KOPT-K1 (cell line): ENCODE results near the gene RBMS1.

ENCODE experiments used
- H3K27ac ChIP-seq: fragments of 200-600 bp; sonication (generic); 2 replicates; pipeline ENCODE4 v1.5.1; 2016; ENCODE audit warnings: antibody characterized with exemption, mild to moderate bottlenecking, low read depth, low read length; ENCODE audit not compliant: poor library complexity, severe bottlenecking
- H3K36me3 ChIP-seq: fragments of 200-600 bp; sonication (generic); 2 replicates; pipeline ENCODE4 v1.5.1; 2017; ENCODE audit warnings: antibody characterized with exemption, mild to moderate bottlenecking, low read length, moderate library complexity; ENCODE audit not compliant: insufficient read depth
- H3K9me3 ChIP-seq: fragments of 200-600 bp; sonication (generic); 2 replicates; pipeline ENCODE4 v1.5.1; 2017; ENCODE audit warnings: antibody characterized with exemption, low read length, mild to moderate bottlenecking; ENCODE audit not compliant: insufficient read depth, poor library complexity, severe bottlenecking

Gene RBMS1, protein sequence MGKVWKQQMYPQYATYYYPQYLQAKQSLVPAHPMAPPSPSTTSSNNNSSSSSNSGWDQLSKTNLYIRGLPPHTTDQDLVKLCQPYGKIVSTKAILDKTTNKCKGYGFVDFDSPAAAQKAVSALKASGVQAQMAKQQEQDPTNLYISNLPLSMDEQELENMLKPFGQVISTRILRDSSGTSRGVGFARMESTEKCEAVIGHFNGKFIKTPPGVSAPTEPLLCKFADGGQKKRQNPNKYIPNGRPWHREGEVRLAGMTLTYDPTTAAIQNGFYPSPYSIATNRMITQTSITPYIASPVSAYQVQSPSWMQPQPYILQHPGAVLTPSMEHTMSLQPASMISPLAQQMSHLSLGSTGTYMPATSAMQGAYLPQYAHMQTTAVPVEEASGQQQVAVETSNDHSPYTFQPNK

DNA sequence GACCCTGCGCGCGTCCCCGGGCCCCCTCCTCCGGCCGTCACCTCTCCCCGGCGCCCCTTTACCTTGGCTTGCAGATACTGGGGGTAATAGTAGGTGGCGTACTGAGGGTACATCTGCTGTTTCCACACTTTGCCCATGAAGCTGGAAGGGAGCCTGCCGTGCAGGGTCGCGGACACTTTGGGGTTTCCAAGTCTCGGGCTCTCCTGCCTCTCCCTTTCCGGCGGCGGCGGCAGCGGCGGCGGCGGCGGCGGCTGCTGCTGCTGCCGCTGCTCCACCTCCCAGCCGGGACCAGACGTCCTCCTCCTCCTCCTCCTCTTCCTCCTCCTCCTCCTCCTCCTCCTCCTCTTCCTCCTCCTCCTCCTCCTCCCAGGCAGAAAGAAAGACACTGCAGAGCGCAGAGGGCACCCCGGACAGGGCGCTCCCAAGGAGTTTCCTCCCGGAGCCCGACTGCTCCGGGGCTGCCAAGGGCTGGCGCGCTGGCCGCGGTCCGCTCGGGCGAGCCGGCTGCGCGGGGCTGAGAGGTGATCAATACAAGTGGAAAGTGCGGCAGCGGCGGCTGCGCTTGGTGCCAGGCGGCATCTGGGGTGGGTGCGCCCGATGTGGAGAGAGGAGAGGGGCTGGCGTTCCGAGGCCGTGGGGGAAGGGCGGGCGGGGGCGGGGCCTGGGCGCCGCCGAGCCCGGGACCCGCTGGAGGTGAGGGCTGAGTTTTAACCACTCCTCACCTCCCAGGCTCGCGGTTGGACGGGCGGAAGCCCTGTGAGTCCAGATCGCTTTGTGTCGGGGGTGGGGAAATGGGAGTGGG, at the start of gene RBMS1:
Gene RBMS1 (minus strand): TSS at position 581 of the 802 bp plus-strand sequence. CDS start 444 bp downstream, at position 137.
- H3K9me3 ChIP-seq: no peaks in the 10 kb centered on the region
- H3K27ac ChIP-seq: peak within 1 kb of the TSS; percentile 85
- no peaks in the 10 kb centered on the region for H3K36me3 ChIP-seq

DNA sequence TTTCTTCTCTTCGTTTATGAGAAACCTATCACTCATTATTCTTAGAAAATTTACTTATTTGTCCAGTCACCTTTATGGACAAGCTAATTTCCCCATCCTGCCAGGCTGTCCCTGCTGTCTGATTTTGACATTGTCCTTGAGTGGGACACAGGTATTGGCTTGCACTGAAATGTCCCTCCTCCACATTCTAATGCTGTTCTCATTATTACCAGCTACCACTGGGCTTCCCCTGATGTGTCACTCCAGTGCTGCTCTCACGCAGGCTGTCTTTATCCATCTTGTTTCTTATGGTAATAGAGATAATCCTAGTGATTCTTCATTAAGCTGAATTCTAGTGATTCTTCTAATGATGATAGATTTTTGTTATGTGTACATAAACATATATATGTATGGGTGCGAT, 48.1 kb upstream of the RBMS1 start:
- Histone ChIP-seq H3K36me3 (no peaks in the 10 kb centered on the region), H3K9me3 (no peaks in the 10 kb centered on the region), H3K27ac (no peak overlapping the region)

DNA sequence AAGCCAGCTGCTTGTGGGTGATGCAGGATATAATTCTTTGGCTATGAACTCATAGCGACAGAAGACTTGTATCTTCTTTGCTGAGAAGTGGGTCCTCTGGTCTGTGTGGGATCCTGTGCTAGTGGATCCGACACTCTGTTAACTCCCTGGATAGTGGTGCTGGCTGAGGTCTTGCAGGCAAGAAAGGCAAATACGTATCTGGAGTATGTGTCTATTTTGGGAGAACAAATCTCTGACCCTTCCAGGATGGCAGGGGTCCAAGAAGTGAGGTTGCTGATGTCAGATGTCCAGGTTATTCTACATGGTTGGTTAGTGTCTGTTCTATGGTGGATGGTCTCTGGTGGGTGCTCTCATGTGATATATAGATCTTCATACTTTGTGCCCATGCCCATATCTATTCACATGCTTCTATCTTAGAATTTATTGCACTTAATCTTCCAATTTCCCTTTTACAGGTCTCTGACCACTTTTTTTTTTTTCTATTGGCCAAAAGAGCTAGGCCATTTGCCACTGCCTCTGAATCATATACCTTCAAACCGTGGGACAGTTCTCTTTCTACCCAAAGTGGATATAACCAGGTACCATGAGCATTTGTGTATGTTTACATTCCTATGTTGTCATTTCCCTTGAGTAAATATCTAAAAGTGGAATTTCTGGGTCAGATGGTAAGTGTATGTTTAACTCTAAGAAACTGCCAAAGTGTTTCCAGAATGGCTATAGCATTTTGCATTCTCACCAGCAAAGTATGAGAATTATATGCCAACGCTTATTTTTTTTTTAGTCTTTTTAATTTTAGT, 45.1 kb upstream of the RBMS1 start:
- Histone ChIP-seq H3K27ac (no peak overlapping the region), H3K9me3 (no peaks in the 10 kb centered on the region), H3K36me3 (no peaks in the 10 kb centered on the region)

GRCh38 chr2:160538115-160538514, 44.5 kb upstream of the RBMS1 start:
- Histone ChIP-seq H3K9me3 (no peaks in the 10 kb centered on the region), H3K36me3 (no peaks in the 10 kb centered on the region), H3K27ac (no peak overlapping the region)

- Histone ChIP-seq H3K27ac (no peak overlapping the region), H3K9me3 (no peaks in the 10 kb centered on the region), H3K36me3 (no peaks in the 10 kb centered on the region)
Measured at GRCh38 chr2:160534996-160535395, 41.4 kb upstream of the RBMS1 start.

DNA sequence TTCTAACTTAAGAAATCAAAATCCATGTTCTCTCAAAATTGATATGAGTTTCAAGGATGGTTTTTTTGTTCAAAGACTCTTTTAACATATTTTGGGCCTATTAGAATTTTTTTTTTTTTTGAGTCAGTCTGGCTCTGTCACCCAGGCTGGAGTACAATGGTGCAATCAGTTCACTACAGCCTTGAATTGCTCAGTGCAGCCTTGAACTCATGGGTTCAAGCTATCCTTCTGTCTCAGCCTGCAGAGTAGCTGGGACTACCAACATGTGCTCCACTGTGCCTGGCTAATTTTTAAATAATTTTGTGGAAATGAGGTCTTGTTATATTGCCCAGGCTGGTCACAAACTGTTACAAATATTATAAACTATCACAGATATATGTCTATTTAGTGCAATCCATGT, 40.6 kb upstream of the RBMS1 start:
- Histone ChIP-seq H3K9me3 (no peaks in the 10 kb centered on the region), H3K36me3 (no peaks in the 10 kb centered on the region), H3K27ac (no peak overlapping the region)

- Histone ChIP-seq H3K36me3 (no peaks in the 10 kb centered on the region), H3K27ac (no peak overlapping the region), H3K9me3 (no peaks in the 10 kb centered on the region)
Measured at GRCh38 chr2:160533482-160533881, 39.9 kb upstream of the RBMS1 start.

DNA sequence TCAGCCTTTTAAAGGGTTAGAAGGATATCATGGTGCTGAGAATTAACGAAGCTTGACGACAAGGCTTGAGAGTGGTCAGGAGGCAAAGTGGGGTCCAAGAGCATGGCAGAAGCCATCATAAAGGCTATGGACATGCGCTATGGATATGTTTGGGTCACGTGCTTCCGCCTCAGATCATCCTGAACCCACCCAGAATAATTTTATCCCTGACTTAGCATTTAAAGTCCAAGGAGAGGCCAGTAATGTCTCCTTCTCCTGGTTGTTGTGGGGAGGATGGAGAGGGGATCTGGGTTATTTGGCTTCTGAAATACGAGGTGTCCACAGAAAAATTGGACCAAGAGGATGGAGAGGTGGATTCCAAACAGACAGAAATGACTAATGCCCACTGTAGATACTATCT, 38.8 kb upstream of the RBMS1 start:
- Histone ChIP-seq H3K36me3 (no peaks in the 10 kb centered on the region), H3K27ac (no peak overlapping the region), H3K9me3 (no peaks in the 10 kb centered on the region)

- Histone ChIP-seq H3K36me3 (no peaks in the 10 kb centered on the region), H3K27ac (no peak overlapping the region)
Measured at GRCh38 chr2:160522951-160523710, 29.5 kb upstream of the RBMS1 start.

DNA sequence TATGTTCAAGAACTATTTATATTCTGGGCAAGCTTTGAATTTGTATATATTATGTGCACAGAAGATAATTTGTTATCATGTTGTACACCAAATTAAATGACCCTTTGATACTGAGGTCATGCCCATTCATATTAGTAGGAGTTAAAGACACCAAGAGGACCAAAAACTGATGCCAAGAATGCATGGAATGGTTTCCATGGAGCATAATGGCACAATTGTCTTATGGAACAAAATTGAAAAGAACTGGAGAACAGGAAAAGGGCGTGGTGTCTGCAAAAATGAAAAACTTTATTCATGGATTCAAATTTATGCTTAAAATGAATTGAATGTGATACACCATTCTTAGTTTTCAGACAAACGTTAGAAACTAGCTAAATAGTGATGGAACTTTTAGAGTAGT, 24.1 kb upstream of the RBMS1 start:
- Histone ChIP-seq H3K9me3 (no peaks in the 10 kb centered on the region), H3K36me3 (no peaks in the 10 kb centered on the region), H3K27ac (no peak overlapping the region)

More at GRCh38 chr2:160522951-160523710, 29.5 kb upstream of the RBMS1 start:
- H3K9me3 ChIP-seq: no peaks in the 10 kb centered on the region

- Histone ChIP-seq H3K9me3 (no peaks in the 10 kb centered on the region), H3K36me3 (no peaks in the 10 kb centered on the region), H3K27ac (no peak overlapping the region)
Measured at GRCh38 chr2:160516547-160517365, 23.1 kb upstream of the RBMS1 start.

DNA sequence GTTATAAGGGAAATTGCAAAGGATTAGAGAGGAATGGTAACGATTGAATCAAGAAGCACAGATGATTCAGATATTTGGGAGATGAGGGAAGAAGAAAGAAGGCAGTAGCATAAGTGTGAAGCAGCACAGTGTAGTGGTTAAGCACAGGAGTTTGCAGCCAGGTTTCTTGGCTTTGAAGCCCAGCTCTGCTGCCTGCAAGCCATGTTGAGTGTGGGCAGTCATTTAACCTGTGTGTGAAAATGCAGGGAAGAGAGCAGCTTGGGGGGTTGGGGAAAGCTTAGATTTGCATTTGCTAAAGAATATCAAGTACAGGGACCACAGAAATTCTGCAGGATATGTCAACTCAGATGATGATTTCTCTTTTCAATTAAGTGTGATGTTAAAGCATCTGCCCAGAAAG, 21.5 kb upstream of the RBMS1 start:
- Histone ChIP-seq H3K36me3 (no peaks in the 10 kb centered on the region), H3K9me3 (no peaks in the 10 kb centered on the region), H3K27ac (no peak overlapping the region)

- no peaks in the 10 kb centered on the region for H3K36me3 ChIP-seq
- H3K27ac ChIP-seq: no peak overlapping the region
- H3K9me3 ChIP-seq: no peaks in the 10 kb centered on the region
Measured at GRCh38 chr2:160513120-160513519, 19.5 kb upstream of the RBMS1 start.

GRCh38 chr2:160512491-160512890, 18.9 kb upstream of the RBMS1 start:
- no peaks in the 10 kb centered on the region for H3K9me3 ChIP-seq
- H3K36me3 ChIP-seq: no peaks in the 10 kb centered on the region
- no peak overlapping the region for H3K27ac ChIP-seq
